ENCODE measurements around the gene CACYBP.
A peak's percentile ranks its signal among the peaks of the same experiment; 100 is the strongest.
"Not testable (repeated sequence)": the region's sequence is repeated elsewhere in the genome, so short reads cannot be mapped to it uniquely, and the experiment has no call there.

The CACYBP gene

DNA sequence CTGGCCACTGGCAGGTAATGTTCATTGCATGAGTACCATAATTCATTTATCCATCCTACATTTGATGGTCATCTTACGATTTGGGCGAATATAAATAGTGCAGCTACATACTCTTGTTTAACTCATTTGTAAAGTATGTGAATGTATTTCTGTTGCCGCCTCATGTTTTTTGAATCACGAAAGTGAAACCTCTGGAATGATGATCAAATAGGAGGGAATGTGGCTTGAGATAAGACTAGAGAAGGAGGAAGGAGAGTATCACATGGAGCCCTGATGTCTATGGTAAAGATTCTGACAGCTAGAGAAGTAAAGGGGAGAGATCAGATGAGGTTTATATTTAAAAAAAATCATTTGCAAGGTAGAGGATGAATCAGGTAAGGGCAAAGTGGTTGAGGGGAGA is 15.5 kb downstream of the CACYBP start:
- DNase-seq, result no peak

DNA sequence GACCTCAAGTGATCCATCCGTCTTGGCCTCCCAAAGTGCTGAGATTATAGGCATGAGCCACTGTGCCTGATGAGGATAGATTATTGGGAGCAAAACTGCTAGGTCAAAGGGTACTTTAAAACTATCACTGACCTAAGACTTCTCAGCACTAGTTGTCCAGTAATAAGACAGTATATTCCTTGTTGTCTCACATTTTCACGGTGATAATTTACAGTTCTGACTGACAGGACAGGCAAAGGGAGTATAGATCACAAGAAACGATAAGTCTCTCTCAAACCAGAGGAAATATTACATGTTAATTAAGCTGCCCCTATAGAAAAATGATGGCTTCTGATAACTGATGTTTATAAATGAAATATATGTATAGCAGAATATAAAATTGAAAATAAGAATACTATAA is 19.8 kb downstream of the CACYBP start:
- no peak for DNase-seq

- peak; percentile 99 for DNase-seq
Observed at GRCh38 chr1:175023043-175023921, 23.5 kb downstream of the CACYBP start, which contains the start of gene MRPS14. TSS of gene MRPS14 (minus strand) at chr1:175023425. CDS start at chr1:175023408, 17 bp downstream.

DNA sequence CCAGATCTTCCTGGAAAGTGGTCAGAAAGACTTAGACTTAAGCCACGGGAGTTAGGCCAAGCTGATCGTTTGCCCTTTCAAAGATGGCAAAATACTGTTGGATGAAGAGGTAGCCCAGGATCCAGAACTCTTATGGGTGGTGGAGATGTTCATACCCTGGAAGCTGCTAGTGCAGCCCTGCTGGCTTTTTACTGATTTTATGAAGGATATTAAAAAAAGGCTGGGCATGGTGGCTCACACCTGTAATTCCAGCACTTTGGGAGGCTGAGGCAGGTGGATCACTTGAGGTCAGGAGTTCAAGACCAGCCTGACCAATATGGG is 24.1 kb downstream of the CACYBP start:
- not testable (repeated sequence) for DNase-seq

DNA sequence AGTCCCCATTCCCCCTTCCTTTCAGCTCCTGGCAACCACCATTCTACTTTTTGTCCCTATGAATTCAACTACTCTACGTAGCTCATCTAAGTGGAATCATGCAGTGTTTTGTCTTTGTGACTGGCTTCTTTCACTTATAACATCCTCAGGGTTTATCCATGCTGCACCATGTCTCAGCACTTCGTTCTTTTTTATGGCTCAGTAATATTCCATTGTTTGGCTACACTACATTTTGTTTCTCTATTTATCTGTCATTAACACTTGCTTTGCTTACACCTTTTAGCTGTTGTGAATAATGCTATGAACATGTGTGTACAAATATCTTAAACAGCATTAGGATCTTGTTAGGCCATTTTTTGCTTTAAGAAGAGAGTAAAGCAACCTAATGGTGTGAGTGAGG is 25.0 kb downstream of the CACYBP start:
- no peak for DNase-seq

- no peak for DNase-seq
Observed at GRCh38 chr1:175033953-175034352, 34.2 kb downstream of the CACYBP start.

GRCh38 chr1:175034775-175035174 is 35.0 kb downstream of the CACYBP start:
- DNase-seq, result no peak

- no peak for DNase-seq
Observed at GRCh38 chr1:175035865-175036264, 36.1 kb downstream of the CACYBP start.

GRCh38 chr1:175036476-175036875 is 36.7 kb downstream of the CACYBP start:
- no peak for DNase-seq

DNA sequence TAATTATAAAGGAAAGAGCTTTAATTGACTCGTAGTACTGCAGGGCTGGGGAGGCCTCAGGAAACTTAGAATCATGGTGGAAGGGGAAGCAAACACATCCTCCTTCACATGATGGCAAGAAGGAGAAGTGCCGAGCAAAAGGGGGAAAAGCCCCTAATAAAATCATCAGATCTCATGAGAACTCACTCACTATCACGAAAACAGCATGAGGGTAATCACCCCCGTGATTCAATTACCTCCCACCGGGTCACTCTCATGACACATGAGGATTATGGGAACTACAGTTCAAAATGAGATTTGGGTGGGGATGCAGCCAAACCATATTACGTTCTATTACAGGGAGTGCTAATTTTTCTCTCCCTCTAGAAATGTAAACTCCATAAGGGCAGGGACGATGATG is 37.7 kb downstream of the CACYBP start:
- DNase-seq, result no peak

DNA sequence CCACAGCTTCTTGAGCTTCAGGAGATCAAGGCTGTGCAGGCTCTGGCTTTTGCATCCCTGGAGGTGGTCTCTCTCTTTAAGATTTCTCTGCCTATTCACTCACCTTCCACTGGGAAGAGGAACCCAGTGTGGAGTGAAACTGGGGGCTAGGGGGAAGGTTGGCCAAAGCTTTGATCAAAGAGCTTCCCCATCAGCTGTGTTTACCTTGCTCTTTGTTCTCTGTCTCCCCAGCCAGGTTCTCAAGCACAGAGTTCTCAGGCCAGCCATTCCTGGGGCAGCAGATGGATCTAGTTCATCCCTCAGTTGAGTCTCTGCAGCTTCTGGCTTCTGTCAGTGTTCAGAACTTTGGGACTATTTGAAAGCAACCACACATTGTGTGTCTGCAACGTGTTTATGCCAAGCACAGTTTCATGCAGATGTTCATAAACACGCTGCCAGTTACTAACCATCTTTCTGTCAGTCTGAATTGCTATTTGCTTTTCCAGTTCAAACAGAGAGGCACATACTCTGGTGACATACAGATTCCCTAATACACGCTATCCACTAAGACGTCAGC is 40.7 kb downstream of the CACYBP start:
- DNase-seq, result no peak

- DNase-seq, result no peak
Observed at GRCh38 chr1:175042650-175043049, 42.9 kb downstream of the CACYBP start.

DNA sequence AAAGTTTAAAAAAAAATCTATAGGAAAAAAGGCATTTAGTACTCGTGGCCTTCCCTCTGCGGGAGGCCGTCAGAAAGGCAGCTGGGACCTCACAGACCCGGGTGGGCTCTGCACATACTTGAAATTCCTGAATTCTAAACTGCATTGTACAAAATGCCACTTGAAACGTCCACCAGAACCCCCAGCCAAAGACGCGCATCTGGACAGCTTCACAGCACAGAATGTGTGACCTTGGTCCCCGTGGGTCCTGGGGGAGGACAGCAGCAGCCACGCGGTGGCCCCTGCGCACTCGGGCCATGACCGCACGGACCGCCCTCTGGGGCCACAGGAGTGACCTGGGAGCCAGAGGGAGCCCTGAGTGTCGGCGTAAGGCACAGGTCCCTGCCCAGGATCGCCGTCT is 44.1 kb downstream of the CACYBP start:
- DNase-seq, result no peak

DNA sequence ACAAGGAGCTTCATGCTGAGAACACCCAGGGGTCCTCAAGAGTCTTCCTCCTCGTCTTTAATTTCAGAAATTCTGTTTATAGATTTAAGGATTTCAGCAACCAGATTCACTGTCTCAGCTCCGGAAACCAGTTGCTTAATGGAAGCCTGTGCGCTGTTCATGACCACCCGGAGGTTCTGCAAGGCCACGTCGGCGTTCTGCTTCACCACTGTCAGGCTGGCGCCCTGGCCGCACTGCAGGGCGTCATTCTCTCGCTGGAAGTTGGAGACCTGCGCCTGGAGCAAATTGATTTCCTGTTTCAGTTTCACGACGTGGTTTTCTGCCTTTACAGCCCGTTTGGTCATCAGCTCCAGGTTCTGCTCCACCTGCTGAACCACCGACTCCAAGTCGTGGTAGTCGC is 44.8 kb downstream of the CACYBP start:
- DNase-seq, result not testable (repeated sequence)

DNA sequence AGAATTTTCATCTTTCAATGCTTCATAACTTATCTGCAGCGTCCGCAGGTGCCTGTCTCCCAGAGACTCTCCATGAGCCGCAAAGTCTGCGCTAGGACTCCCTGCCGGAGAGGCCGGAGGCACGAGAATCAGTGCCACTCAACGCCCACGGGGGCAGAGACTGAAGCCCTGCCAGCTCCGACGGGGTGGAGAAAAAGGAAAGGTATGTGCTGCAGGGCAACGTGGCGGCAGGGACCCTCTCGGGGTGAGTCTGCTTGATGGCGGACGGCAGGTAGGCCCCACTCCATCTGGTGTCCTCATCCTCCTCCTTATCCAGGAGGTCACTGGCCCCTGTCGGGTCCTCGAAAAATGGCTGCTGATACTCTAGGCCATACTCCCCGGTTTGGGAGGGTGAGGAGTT is 45.4 kb downstream of the CACYBP start:
- DNase-seq, result no peak

DNA sequence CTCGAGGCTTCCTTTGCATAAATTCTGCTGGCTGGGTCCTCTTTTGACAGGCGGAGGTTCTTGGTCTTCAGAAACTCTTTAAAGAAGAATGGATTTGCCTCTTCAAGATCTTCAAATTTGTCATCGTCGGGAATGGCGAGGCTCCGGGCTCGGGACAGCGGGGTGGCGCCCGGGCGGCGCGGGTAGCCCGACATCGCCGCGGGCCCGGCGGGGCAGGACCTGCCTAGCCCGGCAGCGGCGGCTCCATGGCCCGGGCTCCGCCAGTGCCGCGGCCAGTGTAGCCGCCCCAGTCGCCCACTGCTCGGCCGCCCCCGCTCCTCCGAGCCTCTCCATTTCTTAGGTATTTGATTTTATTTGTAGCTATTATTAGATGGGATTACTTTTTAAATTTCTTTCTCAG is 45.8 kb downstream of the CACYBP start:
- no peak for DNase-seq

DNA sequence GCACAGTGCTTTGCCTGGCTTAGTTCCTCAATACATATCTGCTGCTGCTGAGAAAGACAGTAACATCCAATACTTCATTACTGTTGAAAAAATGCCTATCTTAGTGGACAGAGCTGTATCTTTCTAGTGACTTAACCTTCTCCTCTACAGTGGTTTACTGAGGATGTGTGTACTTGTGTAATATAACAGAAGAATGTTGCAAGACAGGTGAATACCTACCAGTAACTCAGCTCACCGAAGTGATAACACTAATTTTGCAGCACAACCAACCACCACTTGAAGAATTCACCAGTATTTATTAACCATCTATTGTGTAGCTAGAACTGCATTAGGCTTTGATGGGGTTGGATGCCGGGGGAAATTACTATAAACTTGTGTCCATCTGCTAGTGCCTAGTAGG is 51.2 kb downstream of the CACYBP start:
- no peak for DNase-seq

- DNase-seq, result no peak
Observed at GRCh38 chr1:175054736-175055135, 55.0 kb downstream of the CACYBP start.
